Measurements from ENCODE around the gene KIZ.

KIZ gene

DNA sequence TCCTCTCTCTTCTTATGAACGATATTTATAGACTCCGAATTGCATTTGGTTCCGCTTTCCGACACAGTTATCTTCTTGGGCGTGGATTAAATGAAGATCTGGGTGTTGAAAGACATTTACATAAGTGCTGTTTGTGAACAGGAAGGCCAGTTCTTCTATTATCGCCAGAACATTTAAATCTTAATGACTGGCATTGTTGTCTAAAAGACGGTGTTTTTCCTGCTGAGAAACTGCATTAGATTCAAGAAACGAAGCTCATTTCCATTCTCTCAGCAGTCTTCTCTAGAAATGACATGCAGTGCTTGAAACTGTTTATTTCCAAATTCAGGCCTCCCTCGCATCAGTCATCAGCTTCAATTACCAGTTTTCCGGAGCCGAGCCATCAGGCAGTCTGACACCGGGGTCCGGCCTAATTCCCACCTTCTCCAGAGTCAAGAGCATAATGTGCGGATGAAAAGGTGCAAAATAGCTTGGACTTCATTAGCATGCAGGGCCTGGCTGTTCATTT, 35.7 kb upstream of the KIZ start:
- TF ChIP-seq, protein P1, sequence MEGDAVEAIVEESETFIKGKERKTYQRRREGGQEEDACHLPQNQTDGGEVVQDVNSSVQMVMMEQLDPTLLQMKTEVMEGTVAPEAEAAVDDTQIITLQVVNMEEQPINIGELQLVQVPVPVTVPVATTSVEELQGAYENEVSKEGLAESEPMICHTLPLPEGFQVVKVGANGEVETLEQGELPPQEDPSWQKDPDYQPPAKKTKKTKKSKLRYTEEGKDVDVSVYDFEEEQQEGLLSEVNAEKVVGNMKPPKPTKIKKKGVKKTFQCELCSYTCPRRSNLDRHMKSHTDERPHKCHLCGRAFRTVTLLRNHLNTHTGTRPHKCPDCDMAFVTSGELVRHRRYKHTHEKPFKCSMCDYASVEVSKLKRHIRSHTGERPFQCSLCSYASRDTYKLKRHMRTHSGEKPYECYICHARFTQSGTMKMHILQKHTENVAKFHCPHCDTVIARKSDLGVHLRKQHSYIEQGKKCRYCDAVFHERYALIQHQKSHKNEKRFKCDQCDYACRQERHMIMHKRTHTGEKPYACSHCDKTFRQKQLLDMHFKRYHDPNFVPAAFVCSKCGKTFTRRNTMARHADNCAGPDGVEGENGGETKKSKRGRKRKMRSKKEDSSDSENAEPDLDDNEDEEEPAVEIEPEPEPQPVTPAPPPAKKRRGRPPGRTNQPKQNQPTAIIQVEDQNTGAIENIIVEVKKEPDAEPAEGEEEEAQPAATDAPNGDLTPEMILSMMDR (conservative IDR thresholded peaks at IDR 0.05): no peak
- H3K27ac ChIP-seq: peak overlapping the region; percentile 58; the same call in 1 of the 2 replicates

DNA sequence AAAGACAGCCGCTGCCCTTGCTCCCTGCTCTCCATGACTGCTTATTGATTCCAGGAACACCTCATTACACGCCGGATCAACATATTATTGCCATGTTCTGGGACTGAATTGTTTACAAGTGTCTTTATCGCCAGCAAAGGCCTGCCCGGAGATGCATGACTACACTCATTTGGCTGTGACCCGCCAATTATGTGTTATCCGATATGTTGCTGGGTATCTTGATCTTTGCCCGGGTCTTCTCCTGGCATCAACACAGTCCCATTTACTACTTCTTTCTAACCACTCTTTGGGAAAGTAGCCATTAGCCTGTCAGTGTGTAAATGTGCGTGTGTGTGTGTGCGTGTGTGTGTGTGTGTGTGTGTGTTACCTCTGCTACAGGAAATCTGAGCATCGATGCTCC, 35.2 kb upstream of the KIZ start:
- H3K27ac ChIP-seq: no peak overlapping the region; the same call in 1 of the 2 replicates
- TF ChIP-seq, protein P1 (conservative IDR thresholded peaks at IDR 0.05): no peak

DNA sequence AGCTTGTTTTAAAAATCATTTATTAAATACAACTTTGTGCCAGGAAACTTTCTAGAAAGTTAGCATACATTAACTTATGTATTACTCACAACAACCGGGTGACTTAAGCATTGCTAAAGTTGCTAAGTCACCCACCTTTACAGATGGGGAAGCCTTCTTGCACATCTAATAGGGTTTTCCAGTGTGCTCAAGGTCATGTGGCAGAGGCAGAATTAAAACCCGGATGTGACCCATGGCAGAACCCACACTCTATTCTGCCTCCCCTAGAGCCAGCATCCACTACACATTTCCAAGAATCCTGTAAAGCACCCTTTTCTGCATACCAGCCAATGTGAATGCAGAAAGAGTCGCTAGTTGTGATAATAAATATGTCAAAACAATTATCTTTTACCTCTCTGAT, 33.1 kb upstream of the KIZ start:
- TF ChIP-seq, protein P1 (conservative IDR thresholded peaks at IDR 0.05): no peak
- H3K27ac ChIP-seq: no peak overlapping the region

DNA sequence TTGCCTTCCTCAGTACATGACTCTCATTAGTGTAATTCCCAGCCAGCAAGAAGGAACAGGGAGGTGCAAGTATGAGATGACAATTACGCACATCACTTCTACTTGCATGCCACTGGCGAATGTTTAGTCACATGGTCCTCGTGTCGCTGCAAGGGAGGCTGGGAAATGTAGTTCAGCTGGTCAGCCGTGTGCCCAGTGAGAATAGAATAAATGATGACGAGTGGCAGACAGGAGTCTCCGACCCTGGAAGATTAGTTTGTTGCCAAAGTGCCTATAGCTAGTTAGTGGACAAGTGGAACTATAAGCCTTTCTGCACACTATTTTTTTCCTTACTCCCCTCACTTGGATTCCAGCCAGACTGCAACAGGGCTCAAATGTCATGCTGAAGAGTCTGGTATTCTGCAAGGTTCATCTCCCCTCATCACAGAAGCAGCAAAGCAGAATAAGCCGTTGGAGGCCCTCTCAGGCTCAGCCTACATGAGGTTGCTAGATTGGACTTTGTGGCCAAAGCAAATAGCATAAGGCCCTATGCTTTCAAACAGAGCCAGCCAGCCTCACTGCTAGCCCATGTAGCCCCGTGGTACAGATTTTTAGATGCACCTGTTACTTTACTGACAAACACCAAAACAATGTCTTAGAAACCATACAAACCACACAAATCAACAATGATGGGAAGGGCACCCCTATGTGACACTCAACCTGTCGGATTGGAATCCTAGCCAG, 29.4 kb upstream of the KIZ start:
- TF ChIP-seq, protein P1 (conservative IDR thresholded peaks at IDR 0.05): no peak
- H3K27ac ChIP-seq: no peak overlapping the region

DNA sequence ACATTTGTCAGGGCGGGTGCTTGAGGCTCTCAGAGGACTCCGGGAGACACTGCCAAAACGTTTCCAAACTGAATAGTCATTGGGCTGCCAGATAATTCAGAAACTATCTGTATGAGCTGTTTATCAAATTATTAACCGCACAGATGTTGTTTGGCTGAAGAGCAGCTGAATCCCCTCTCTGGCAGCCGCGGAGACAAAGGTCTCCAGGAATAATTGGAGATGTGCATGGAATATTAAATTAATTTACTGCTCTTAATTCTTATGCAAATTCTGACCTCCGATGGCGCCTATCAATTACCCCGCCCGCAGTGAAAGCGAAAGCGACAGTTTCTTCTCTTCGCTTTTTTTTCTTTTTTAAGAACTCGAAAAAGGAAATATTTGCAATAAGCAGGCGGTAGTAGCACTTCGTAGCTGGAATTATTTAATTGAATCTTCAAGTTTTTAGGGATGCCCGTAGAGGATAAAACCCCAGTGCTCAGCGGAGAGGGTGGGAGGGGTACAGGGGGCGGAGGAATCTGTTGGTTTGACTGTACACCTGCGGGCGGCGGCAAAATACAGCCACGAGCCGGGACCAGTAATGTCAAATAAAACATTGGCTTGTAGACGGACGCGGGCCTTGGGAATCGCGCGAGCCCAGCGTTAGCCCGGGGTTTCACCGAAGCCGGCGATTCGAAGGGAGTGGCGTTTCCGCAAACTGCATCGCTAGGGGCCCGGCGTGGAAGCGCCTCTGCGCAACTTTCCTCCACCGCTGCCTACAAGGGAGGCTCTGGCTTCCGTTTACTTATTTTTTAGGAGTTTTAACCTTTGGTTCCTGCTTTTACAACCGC, 25.9 kb upstream of the KIZ start:
- H3K27ac ChIP-seq: no peak overlapping the region
- TF ChIP-seq, protein P1 (conservative IDR thresholded peaks at IDR 0.05): no peak

DNA sequence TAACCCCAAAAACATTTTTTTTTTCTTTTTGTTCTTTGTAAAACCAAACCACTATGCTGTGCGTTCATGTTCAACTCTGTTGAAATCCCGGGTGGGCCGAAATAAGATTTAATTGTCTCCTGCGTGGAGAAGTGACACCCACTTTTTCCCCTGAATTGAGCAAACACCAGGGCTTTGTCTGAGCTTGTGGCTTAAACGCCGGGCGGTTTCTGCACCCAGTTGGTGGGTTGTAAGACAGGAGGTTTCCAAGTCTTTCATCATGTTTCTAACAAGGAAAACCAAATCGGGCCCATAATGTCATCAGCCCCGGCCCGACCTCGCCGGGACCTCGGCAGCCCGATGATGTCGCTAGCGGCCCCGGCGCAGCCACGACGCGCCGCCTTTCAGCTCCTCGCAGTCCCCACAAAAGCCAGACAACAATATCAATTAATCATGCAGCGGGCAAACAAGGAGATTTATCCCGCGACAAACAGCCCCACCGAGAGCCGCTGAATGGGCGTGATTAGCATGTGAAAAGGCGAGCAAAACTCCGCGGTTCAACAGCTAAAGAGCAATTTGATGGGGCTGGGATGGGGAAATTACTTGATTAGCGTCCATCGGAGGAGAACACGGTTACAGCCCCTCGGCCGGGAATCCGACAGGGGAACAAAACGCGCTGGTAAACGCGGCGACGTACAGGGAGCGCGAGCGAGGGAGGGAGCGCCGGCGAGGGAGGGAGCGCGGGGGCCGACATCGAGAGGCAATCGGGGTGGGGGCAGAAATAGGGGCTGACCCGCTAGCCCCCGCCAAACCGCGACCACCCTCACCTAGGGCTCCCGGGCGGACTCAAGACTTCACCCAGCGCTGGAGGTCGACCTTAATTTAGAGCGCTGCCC, 25.1 kb upstream of the KIZ start:
- TF ChIP-seq, protein P1 (conservative IDR thresholded peaks at IDR 0.05): no peak
- H3K27ac ChIP-seq: no peak overlapping the region
